CMK (cell line): ENCODE results near the gene ARL4A.

Experiments used
- DNase-seq: peaks from one replicate; pipeline ENCODE4 v3.0.0-alpha.2; 2010; ENCODE audit warnings: low read depth

ARL4A gene

DNA sequence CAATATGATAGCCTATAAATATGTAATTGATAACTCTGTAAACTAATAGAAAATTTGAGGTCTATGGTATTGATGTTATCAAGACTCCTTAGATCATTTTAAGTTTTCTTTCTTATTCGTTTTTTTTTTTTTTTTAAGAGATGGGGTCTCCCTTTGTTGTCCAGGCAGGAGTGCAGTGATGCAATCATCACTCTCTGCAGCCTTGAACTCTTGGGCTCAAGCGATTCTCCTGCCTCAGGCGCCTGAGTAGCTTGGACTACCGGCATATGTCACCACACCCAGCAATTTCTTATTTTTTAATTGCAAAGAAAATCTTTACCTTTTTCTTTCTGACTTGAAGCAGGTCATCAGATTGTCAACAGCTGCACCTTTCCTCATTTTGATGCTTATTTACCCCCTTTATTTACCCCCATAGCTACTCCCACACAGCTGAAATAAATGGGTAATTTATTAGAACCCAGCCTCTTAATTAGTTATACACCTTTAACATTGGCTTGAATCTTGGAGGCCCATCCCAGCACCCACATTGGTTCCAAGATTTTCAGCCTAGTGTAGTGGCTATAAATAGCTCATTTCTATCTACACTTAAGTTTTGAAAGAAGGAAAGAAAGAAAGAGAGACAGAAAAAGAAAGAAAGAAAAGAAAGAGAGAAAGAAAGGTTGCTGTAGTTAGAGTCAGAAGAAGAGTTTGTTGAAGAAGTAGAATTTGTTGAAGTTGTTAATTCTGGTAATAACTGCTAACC, 38.3 kb downstream of the ARL4A start:
- DNase-seq, result no peak

DNA sequence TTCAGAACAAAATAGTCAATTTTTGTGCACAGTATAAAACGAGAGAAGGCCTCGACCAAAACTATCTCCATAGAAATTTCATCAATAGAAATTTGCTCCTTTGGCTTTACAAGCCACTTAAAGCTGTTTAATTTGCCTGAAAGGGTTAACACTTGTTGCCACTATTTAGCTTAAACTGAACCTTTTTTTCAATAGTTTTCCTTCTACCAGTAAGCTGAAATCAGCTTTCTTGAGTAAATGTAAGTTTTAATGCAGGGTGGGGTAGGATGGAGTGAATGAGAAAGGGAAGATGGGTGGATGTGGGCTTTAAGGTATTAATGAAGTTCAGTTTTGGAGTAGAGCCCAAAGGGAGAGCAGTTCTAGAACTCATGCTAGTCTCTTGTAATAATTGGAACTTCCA, 39.5 kb downstream of the ARL4A start:
- DNase-seq, result no peak

DNA sequence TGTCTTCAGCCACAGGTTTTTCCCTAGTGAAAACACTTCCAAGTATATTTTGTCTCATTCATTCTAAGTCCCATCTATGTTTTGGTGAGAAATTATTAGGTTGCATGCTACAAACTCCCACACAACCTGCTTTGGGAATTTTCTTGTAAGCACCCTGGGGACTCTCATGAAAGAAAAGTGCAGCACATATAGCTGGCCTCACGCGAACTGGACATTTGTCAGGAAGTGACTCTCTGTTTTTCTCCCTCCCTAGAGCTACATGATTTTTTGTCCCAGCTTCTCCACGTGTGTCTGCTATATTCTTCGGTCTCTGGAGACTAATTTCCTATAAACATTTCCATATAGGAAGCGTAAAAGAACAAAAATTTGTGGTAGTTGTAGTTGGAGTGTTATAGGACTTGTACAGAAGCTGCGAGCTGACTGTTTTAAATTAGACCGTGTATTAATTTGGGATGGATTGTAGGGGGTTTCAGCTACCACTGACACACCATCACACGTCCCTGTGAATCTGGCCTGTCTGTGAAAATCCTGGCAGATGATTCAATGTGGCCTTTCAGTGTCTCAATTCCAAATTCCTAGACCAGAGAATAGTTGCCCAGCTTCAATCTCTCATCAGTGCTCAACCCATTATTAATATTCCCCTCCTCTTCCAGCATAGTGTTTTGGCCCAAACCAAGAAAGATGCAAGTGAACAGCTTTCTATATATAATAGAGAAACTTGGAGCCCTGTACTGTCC, 40.2 kb downstream of the ARL4A start:
- no peak for DNase-seq

DNA sequence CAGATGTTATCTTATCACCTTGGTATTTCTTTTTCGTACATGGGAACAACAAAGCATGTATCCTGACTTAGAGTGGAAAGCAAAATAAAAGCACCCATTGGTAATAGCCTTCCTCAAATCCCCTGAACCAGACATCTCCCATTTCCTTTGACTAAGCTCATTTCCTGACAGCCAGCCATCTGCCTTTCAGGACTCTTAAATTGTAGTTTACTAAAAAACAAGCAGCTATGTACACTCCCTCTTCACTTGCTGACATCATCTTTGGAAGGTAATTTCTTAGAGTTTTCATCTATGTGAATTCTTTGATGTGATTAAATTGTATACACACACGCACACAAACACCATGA, 40.7 kb downstream of the ARL4A start:
- DNase-seq, result no peak

DNA sequence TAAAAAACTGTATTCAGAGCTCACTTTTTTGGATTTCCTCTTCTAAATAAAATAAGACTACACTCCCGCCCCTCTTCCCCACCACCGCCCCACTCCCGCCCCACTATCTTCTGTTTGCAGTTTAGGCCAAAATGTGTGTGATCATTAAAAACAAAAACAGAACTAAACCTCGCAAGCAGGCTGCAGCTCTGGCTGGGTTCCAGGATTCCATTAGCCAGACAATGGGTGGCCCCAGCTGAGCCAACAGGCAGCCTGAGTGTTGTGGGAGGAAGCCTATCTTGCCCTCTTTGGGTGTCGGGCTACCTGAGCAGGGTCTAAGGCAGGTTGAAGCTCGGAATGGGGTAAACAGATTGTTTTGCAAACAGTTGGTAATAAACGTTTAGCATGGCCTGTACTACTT, 41.7 kb downstream of the ARL4A start:
- DNase-seq, result peak; percentile 63

DNA sequence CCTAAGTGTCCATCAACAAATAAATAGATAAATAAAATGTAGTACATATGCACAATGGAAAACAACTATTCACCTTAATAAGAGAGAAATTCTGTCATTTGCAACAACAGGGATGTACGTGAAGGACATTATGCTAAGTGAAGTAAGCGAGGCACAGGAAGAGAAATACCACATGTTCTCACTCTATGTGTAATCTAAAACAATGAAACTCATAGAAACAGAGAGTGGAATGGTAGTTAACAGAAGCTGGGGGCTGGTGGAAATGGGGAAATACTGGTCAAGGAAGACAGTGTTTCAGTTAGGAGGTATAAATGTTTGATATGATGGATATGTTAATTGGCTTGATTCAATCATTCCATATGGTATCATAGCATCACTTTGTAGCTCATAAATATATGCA, 43.1 kb downstream of the ARL4A start:
- no peak for DNase-seq

DNA sequence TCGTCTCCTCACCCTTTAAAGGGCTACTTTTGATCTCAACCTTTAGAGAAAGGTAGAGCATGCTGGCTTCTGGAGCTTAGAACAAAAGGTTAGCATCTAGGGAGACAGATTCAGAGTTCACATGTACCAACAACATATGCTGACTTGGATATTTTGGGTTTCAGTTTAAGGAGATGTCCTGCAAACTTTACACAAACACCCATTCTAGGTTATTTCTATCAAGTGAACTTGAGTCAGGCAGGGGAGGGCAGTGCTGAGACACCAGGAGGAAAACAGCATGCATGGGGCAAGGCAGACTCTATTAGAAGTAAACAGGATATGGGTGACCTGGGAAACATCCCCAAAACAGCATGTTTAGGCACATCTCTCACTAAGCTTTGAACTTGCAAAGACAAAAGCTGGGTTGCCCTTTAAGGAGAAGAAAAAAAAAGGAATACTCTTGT, 43.8 kb downstream of the ARL4A start:
- DNase-seq, result no peak

DNA sequence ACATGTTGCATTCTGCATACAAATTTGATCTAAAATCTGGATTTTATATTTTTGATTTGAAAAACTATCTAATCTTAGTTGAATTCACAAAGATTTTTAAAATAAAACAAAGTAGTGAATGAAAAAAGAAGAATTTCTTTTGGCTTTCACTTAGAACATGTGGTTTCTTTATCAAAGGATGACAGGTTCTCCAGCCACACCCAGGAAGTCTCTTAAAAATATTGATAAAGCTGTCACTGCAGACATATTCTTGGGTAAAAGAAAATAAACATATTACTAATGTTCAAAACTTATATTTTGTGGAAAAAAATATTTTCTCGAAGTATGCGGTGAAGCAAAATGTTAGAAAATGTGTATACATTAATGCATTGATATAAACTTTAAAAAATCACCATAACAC, 44.3 kb downstream of the ARL4A start:
- no peak for DNase-seq

DNA sequence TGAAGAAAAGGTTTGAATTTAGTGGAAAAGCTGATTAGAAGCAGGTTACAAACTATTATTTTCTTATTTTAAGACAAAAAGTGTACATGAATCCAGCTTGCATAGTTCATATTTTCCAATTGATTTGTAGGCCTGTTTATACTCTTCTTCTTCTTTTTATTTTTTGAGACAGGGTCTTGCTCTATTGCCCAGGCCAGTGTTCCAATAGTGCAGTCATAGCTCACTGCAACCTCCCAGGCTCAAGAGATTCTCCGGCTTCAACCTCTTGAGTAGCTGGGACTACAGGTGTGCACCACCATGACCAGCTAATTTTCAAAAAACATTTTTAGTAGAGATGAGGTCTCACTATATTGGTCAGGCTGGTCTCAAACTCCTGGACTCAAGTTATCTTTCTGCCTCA, 45.0 kb downstream of the ARL4A start:
- DNase-seq, result no peak

DNA sequence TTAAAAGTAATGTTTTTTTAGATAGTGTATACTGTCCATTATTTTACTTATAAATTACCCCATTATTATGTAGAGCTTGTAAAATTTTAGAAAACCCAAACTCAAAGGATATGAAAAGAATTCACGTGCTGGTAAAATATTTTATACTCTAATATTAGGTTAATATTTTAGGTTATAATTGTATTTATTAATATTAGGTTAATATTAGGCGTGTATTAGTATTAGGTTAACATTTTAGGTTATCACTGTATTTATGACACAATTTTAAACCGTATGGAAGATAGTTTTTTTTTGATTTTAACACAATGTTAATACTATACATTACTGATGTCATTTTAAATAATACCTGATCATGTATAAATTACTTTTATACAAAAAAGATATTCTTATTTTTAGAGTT, 48.5 kb downstream of the ARL4A start:
- no peak for DNase-seq

DNA sequence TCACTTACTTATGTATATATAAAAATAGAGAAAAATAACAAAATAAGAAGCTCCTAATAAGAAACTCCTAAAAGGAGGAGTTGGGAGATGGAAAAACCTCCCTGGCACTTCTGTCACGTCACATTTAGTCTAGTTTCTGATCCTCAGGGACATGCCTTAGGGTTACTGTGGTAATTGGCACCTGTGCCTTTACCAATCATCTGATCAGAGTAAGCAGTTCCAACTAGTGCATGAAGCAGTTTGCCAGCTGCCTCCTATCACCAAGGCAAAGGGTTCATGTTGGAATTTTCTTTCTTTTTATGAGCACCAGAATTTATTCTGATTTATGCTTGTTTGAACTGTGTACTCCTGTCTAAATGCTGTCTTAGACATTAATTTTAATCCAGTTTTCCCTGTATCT, 49.9 kb downstream of the ARL4A start:
- no peak for DNase-seq

DNA sequence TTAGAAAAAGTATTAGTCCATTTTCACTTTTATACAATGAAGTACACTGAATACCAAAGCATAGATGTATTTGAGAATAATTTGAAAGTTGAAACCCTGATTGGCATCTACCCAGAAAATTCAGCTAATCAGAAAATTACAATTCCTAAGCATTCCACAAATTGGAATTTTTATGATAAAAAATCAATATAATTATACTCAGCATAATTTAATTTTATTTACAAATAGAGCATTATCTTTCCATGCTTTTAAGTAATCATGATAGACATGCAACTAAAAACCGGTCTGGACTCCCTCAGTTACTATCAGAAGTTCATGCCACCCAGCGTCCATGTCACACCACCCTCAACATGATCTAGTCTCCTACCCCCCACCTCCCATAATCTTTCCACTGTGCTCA, 50.4 kb downstream of the ARL4A start:
- no peak for DNase-seq

DNA sequence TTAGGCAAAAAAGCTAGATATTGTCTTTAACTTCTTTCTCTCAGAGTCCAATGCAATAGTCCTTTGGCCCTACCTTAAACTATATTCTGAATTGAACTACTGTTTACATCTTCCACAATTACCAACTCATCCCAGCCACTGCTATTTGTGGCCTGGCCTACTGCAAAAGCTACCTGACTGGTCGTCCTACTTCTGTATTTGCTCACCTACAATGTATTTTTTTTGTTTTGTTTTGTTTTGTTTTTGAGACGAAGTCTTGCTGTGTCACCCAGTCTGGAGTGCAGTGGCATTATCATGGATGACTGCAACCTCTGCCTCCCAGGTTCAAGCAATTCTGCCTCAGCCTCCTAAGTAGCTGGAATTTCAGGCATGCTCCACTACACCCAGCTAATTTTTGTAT, 51.2 kb downstream of the ARL4A start:
- no peak for DNase-seq
